ENCODE data around the gene C11orf42.

Gene C11orf42

GRCh38 chr11:6205366-6205765 is at the start of gene C11orf42:
Gene C11orf42 (plus strand): TSS chr11:6205557. CDS start chr11:6205616, 59 bp downstream.
- H3K36me3 ChIP-seq (ENCODE audit: insufficient read depth, low read length): peaks cover 19% of the 10 kb centered on the region

GRCh38 chr11:6156628-6157359 is 48.6 kb upstream of the C11orf42 start:
- Histone ChIP-seq H3K9me3 (ENCODE audit: insufficient read depth, low read length, severe bottlenecking) (no peaks in the 10 kb centered on the region), H3K4me2 (ENCODE audit: insufficient read depth, low read length) (no peak overlapping the region), H3K4me1 (ENCODE audit: insufficient read depth, low read length) (no peaks in the 10 kb centered on the region), H3K79me2 (ENCODE audit: insufficient read depth, low read length) (no peaks in the 10 kb centered on the region), H3K9ac (ENCODE audit: low read depth, low read length) (no peak overlapping the region), H3K27me3 (ENCODE audit: insufficient read depth, low read length, poor library complexity) (no peaks in the 10 kb centered on the region), H4K20me1 (ENCODE audit: insufficient read depth, low read length) (no peaks in the 10 kb centered on the region), H3K27ac (ENCODE audit: low read length) (no peak overlapping the region), H3K4me3 (ENCODE audit: low read depth in 1 of 2, low read length in 2 of 2) (no peak overlapping the region), H3K36me3 (ENCODE audit: insufficient read depth, low read length) (no peaks in the 10 kb centered on the region), H2AFZ (ENCODE audit: low read depth, low read length) (no peak overlapping the region)
- TF ChIP-seq CTCF (IDR thresholded peaks at IDR 0.05; ENCODE audit: borderline replicate concordance, extremely low read depth, low read length, poor library complexity, severe bottlenecking): no peak
- TF ChIP-seq EZH2 (IDR thresholded peaks at IDR 0.05; ENCODE audit: borderline replicate concordance, low read depth, low read length, severe bottlenecking): no peak
- DNase-seq: no peak
- ATAC-seq (ENCODE audit: insufficient read depth, low read depth): no peak; the same call in 2 of the 3 replicates

More at GRCh38 chr11:6205366-6205765, at the start of gene C11orf42:
- no peak within 1 kb of the TSS for H3K4me2 ChIP-seq (ENCODE audit: insufficient read depth, low read length)
- ATAC-seq (ENCODE audit: insufficient read depth, low read depth) (no peak), DNase-seq (no peak)
- no peak within 1 kb of the TSS for H3K4me3 ChIP-seq (ENCODE audit: low read depth in 1 of 2, low read length in 2 of 2)
- H3K79me2 ChIP-seq (ENCODE audit: insufficient read depth, low read length): no peaks in the 10 kb centered on the region
- H3K9me3 ChIP-seq (ENCODE audit: insufficient read depth, low read length, severe bottlenecking): no peaks in the 10 kb centered on the region
- TF ChIP-seq CTCF (IDR thresholded peaks at IDR 0.05; ENCODE audit: borderline replicate concordance, extremely low read depth, low read length, poor library complexity, severe bottlenecking) (no peak), EZH2 (IDR thresholded peaks at IDR 0.05; ENCODE audit: borderline replicate concordance, low read depth, low read length, severe bottlenecking) (no peak)
- no peak within 1 kb of the TSS for H2AFZ ChIP-seq (ENCODE audit: low read depth, low read length)
- no peak within 1 kb of the TSS for H3K27ac ChIP-seq (ENCODE audit: low read length)
- H3K4me1 ChIP-seq (ENCODE audit: insufficient read depth, low read length): no peaks in the 10 kb centered on the region
- 0 out of 2 replicates have a peak, but pooled peaks cover 3% of the 10 kb centered on the region for H4K20me1 ChIP-seq (ENCODE audit: insufficient read depth, low read length)
- no peak within 1 kb of the TSS for H3K9ac ChIP-seq (ENCODE audit: low read depth, low read length)
- H3K27me3 ChIP-seq (ENCODE audit: insufficient read depth, low read length, poor library complexity): no peaks in the 10 kb centered on the region

- Histone ChIP-seq H3K4me1 (ENCODE audit: insufficient read depth, low read length) (no peaks in the 10 kb centered on the region), H3K4me2 (ENCODE audit: insufficient read depth, low read length) (no peak within 1 kb of the TSS), H4K20me1 (ENCODE audit: insufficient read depth, low read length) (no peaks in the 10 kb centered on the region), H3K36me3 (ENCODE audit: insufficient read depth, low read length) (no peaks in the 10 kb centered on the region), H3K79me2 (ENCODE audit: insufficient read depth, low read length) (no peaks in the 10 kb centered on the region), H3K9me3 (ENCODE audit: insufficient read depth, low read length, severe bottlenecking) (no peaks in the 10 kb centered on the region), H3K27me3 (ENCODE audit: insufficient read depth, low read length, poor library complexity) (peaks cover 6% of the 10 kb centered on the region), H3K4me3 (ENCODE audit: low read depth in 1 of 2, low read length in 2 of 2) (no peak within 1 kb of the TSS), H3K9ac (ENCODE audit: low read depth, low read length) (no peak within 1 kb of the TSS), H3K27ac (ENCODE audit: low read length) (no peak within 1 kb of the TSS), H2AFZ (ENCODE audit: low read depth, low read length) (no peak within 1 kb of the TSS)
- DNase-seq (no peak), ATAC-seq (ENCODE audit: insufficient read depth, low read depth) (no peak)
- TF ChIP-seq EZH2 (IDR thresholded peaks at IDR 0.05; ENCODE audit: borderline replicate concordance, low read depth, low read length, severe bottlenecking): no peak
- TF ChIP-seq CTCF (IDR thresholded peaks at IDR 0.05; ENCODE audit: borderline replicate concordance, extremely low read depth, low read length, poor library complexity, severe bottlenecking): no peak
Observed at GRCh38 chr11:6170226-6170625, 35.1 kb upstream of the C11orf42 start, which contains the start of gene OR52B2. Gene OR52B2 (minus strand): TSS chr11:6170326. CDS start chr11:6170326, 0 bp downstream.

Measured in DND-41 (cell line).